GM10248 (cell line): ENCODE results near the gene TMTC3.

Experiments used
- CTCF ChIA-PET: fragments of 300-600 bp; sonication (Branson Sonifier 250); formaldehyde crosslinking; extraction: SDS; loops from one replicate; lab custom pipeline; 2021; ENCODE audit warnings: antibody characterized with exemption; lab: Yijun Ruan, JAX
- POLR2A ChIA-PET: fragments of 350-650 bp; sonication (Branson Sonifier 250); formaldehyde crosslinking; extraction: SDS; loops from one replicate; lab custom pipeline; 2020; ENCODE audit warnings: antibody characterized with exemption; lab: Yijun Ruan, JAX
- DNase-seq: peaks from one replicate; pipeline ENCODE4 v3.0.0; 2012; ENCODE audit errors: extremely low spot score
- TF ChIP-seq, protein P1 (sequence below): IDR thresholded peaks from 2 replicates; pipeline ENCODE4 v1.5.1; 2012; ENCODE audit warnings: mild to moderate bottlenecking, low read depth; ENCODE audit errors: extremely low read depth, missing control alignments, control extremely low read depth

TMTC3 gene

DNA sequence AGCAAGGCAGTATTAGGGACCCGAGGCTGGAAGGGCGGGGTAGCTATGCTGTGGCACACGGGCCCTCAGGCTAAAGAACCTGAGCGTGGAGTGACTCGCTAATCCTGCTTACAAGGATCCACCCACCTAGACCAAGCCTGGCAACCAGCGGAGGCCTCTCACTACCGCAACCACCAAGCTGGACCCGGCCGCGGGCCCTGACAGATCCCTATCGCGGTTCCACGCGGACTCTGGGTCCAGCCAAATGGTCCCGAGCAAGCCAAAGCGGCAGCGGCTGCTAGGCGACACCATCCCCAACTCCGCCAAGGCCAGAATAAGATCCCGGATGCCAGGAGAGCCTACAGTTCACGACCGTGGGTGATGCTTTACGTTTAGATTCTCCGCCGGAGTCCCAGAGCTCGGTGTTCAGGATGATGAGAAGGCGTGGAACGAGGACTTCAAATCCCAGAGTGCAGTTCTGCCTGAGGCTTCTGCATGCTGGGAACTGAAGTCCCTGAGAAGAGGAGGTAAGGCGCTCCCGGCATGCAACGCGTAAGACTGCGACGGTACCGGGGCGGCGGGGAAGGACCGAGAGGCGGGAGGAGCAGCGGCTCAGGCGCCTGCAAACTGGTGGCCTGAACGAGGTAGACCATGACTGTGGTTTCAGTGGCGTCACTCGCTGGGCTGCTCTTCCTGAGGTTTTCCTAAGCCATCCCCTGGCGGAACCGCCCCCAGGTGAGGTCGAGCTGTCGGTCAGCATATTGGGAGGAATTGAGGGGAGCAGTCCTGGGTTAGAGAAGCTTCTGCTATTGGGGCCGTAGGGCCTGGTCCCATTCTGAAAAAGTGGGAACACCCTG, at the start of gene TMTC3, which contains the start of gene CEP290:
Gene TMTC3 (plus strand): TSS at position 534 of the 836 bp plus-strand sequence. CDS start 6,009 bp downstream, outside the sequence.
Gene CEP290 (minus strand): TSS at position 315 of the 836 bp plus-strand sequence. CDS start 781 bp downstream, outside the sequence.
- TF ChIP-seq, protein P1, sequence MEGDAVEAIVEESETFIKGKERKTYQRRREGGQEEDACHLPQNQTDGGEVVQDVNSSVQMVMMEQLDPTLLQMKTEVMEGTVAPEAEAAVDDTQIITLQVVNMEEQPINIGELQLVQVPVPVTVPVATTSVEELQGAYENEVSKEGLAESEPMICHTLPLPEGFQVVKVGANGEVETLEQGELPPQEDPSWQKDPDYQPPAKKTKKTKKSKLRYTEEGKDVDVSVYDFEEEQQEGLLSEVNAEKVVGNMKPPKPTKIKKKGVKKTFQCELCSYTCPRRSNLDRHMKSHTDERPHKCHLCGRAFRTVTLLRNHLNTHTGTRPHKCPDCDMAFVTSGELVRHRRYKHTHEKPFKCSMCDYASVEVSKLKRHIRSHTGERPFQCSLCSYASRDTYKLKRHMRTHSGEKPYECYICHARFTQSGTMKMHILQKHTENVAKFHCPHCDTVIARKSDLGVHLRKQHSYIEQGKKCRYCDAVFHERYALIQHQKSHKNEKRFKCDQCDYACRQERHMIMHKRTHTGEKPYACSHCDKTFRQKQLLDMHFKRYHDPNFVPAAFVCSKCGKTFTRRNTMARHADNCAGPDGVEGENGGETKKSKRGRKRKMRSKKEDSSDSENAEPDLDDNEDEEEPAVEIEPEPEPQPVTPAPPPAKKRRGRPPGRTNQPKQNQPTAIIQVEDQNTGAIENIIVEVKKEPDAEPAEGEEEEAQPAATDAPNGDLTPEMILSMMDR = no peak
- ChIA-PET POLR2A (no interaction called here), CTCF (interaction anchor here (1.0 to 2.5 kb wide), 3 partner anchors 10 to 18 kb away, joined by 3 to 9 read pairs (median 7); no protein-coding TSS in a partner anchor)

DNA sequence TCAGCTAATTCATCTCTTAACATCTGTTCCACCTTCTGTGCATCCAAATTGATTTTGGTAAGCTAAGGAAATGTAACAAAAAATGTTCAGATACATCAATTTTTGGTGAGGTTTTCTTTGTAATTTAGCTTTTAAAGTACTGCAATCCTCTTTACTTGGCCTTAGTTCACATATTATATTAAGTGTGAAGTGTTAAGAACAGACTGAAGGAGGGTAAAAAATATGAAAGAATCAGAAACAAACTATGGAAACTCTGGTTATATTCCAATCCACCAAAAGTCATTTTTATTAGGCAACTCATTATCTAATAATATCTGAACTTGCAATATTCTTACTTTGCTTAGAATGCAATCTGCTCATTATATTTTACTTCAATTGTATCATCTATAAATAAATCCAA, 49.3 kb upstream of the TMTC3 start:
- POLR2A ChIA-PET = no interaction called here
- no peak for DNase-seq
- CTCF ChIA-PET = no interaction called here
- TF ChIP-seq, protein P1 = no peak

More for the DNA sequence above, at the start of gene TMTC3, which contains the start of gene CEP290:
- DNase-seq = peak; percentile 91

DNA sequence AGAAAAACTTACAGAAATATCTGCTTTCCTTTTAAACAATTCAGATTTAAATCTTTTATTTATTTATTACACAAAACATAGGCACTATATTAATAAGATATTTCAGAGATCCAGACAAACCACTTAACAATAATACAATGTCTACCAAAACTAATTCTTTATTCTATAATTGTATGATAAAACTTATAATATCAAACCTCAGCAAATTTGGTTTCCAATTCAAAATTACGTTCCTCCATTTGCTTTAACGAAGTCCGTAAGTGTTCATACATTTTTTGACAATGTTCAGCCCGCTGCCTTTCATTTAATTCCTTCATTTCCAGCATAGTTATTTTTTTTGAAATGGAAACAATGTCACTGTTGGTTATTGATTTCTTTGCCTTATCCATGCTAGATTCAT, 48.5 kb upstream of the TMTC3 start:
- TF ChIP-seq, protein P1 = no peak
- POLR2A ChIA-PET = no interaction called here
- no peak for DNase-seq
- CTCF ChIA-PET = no interaction called here

DNA sequence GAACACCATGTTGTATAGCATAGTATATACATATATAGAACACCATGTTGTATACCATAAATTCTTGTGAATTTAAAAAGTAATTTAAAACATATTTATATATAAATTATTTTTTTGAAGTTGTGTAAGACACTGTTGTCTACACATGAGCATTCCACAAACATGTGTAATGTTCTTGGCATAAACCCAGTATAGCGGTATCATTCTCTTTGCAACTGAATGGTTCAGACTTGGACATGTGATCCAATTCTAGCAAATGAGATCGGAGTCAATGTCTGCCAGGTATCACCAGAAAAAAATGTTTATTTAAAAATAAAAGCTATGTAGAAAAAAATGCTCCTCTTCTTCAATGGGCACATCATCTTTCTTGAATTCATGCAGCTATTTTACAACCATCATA, 34.1 kb upstream of the TMTC3 start:
- CTCF ChIA-PET = no interaction called here
- DNase-seq = no peak
- POLR2A ChIA-PET = no interaction called here
- TF ChIP-seq, protein P1 = no peak

DNA sequence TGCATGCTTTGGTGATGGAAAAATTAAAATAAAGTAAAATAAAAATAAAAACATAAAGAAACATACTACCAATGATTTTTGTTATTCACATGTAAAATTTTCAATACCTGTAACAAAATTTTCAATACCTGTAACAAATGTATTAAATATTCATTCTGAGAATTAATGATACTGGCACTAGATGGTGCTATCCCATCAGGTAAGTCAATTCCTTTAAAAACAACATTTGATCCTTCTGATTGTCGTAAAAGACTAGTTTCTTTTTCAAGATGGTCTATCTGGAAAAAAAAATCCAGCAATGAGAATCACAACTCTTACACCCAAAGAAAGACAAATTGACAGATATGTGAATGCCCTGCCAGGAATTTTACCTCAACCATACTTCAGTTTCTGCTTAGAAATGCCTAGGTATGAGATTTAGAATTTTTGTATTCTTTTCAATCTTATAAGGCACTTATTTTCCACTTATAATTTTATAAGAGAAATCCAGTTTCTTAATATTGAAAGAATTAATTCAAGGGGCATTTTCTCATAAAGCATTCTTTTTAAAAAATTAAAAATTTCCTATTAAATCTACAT, 30.9 kb upstream of the TMTC3 start:
- DNase-seq = peak; percentile 13
- POLR2A ChIA-PET = no interaction called here
- CTCF ChIA-PET = interaction anchor here (1.0 to 1.4 kb wide), 4 partner anchors 12 to 903 kb away, joined by 3 to 5 read pairs (median 4); no protein-coding TSS in a partner anchor

DNA sequence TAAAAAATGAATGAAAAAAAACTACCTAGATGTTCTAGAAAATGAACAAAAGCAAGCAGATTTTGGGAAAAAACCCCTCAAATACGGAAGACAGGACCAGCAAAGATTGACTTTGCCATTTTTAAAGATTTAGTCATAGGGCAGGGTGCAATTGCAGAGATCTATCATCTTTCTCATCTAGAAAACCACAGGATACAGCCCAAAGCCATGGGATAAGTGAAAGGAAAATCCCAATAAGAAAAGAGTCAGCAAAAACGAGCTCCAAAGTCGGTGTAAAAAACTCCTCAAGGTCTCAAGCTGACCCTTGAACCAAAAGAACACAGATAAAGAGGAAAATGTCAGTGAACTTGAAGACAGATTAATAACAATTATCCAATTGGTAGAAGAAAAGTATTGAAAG, 28.2 kb upstream of the TMTC3 start:
- no peak for DNase-seq
- TF ChIP-seq, protein P1 = no peak
- CTCF ChIA-PET = no interaction called here
- POLR2A ChIA-PET = no interaction called here

More for the DNA sequence above, 30.9 kb upstream of the TMTC3 start:
- TF ChIP-seq, protein P1 = no peak
